ENCODE measurements around the gene TMUB1.
A peak's percentile ranks its signal among the peaks of the same experiment; 100 is the strongest.

The TMUB1 gene

GRCh38 chr7:151057989-151058780 lies 25.1 kb downstream of the TMUB1 start:
- peak overlapping the region; percentile 75 for H3K9ac ChIP-seq (ENCODE audit: low read length)
- no peaks in the 10 kb centered on the region for H3K79me2 ChIP-seq (ENCODE audit: control insufficient read depth, insufficient read depth, low read length)
- no peaks in the 10 kb centered on the region for H3K27me3 ChIP-seq (ENCODE audit: insufficient read depth, low read length, poor library complexity)
- peak overlapping the region; percentile 29 for H2AK5ac ChIP-seq (ENCODE audit: low read length)
- peak overlapping the region; percentile 98 for H3K4me2 ChIP-seq (ENCODE audit: low read length)
- WGBS (ENCODE audit: extremely low coverage, insufficient coverage, low lambda C conversion rate) = no CpG with 5 or more reads among the region's 46 CpGs
- no peak overlapping the region for H3K4ac ChIP-seq (ENCODE audit: low read depth, low read length)
- H3K79me1 ChIP-seq (ENCODE audit: low read length) = peaks cover 6% of the 10 kb centered on the region
- peak overlapping the region; percentile 52 for H3K18ac ChIP-seq (ENCODE audit: low read length)
- H3K4me1 ChIP-seq (ENCODE audit: control insufficient read depth, low read depth, low read length) = peaks cover 18% of the 10 kb centered on the region
- H3K56ac ChIP-seq (ENCODE audit: low read length) = peak overlapping the region; percentile 87
- H2BK15ac ChIP-seq (replicated peaks; ENCODE audit: low read depth) = no peak overlapping the region
- H2BK120ac ChIP-seq (ENCODE audit: low read depth, low read length) = no peak overlapping the region
- H2BK5ac ChIP-seq (ENCODE audit: low read length) = no peak overlapping the region
- no peak overlapping the region for H3K4me3 ChIP-seq (ENCODE audit: low read length)
- no peak overlapping the region for H4K8ac ChIP-seq (ENCODE audit: low read depth, low read length)
- DNase-seq = peak; percentile 100
- peak overlapping the region; percentile 73 for H3K27ac ChIP-seq (ENCODE audit: low read depth, low read length)
- H3K36me3 ChIP-seq (ENCODE audit: control insufficient read depth, insufficient read depth, low read length) = no peaks in the 10 kb centered on the region
- no peak overlapping the region for H4K5ac ChIP-seq (ENCODE audit: low read length)
- H3K23ac ChIP-seq (ENCODE audit: low read length) = no peak overlapping the region

GRCh38 chr7:151057506-151057988 lies 25.7 kb downstream of the TMUB1 start, which contains the start of gene CDK5:
Gene CDK5 (minus strand): TSS chr7:151057897. CDS start chr7:151057848, 49 bp downstream.
- H2BK120ac ChIP-seq (ENCODE audit: low read depth, low read length) = no peak within 1 kb of the TSS
- H3K4me1 ChIP-seq (ENCODE audit: control insufficient read depth, low read depth, low read length) = peaks cover 18% of the 10 kb centered on the region
- H2BK5ac ChIP-seq (ENCODE audit: low read length) = no peak within 1 kb of the TSS
- no peak within 1 kb of the TSS for H4K5ac ChIP-seq (ENCODE audit: low read length)
- H4K8ac ChIP-seq (ENCODE audit: low read depth, low read length) = no peak within 1 kb of the TSS
- H3K18ac ChIP-seq (ENCODE audit: low read length) = peak within 1 kb of the TSS; percentile 52
- no peaks in the 10 kb centered on the region for H3K79me2 ChIP-seq (ENCODE audit: control insufficient read depth, insufficient read depth, low read length)
- peak within 1 kb of the TSS; percentile 84 for H3K9ac ChIP-seq (ENCODE audit: low read length)
- H3K27me3 ChIP-seq (ENCODE audit: insufficient read depth, low read length, poor library complexity) = no peaks in the 10 kb centered on the region
- H3K23ac ChIP-seq (ENCODE audit: low read length) = no peak within 1 kb of the TSS
- H3K79me1 ChIP-seq (ENCODE audit: low read length) = peaks cover 6% of the 10 kb centered on the region
- H2AK5ac ChIP-seq (ENCODE audit: low read length) = peak within 1 kb of the TSS; percentile 29
- no peaks in the 10 kb centered on the region for H3K36me3 ChIP-seq (ENCODE audit: control insufficient read depth, insufficient read depth, low read length)
- peak within 1 kb of the TSS; percentile 73 for H3K27ac ChIP-seq (ENCODE audit: low read depth, low read length)
- H3K56ac ChIP-seq (ENCODE audit: low read length) = peak within 1 kb of the TSS; percentile 90
- no CpG with 5 or more reads among the region's 30 CpGs for WGBS (ENCODE audit: extremely low coverage, insufficient coverage, low lambda C conversion rate)
- no peak within 1 kb of the TSS for H3K4ac ChIP-seq (ENCODE audit: low read depth, low read length)
- H3K4me2 ChIP-seq (ENCODE audit: low read length) = peak within 1 kb of the TSS; percentile 98
- DNase-seq = no peak
- H2BK15ac ChIP-seq (replicated peaks; ENCODE audit: low read depth) = no peak within 1 kb of the TSS
- H3K4me3 ChIP-seq (ENCODE audit: low read length) = peak within 1 kb of the TSS; percentile 56

- H3K36me3 ChIP-seq (ENCODE audit: control insufficient read depth, insufficient read depth, low read length) = no peaks in the 10 kb centered on the region
- no peak overlapping the region for H3K27ac ChIP-seq (ENCODE audit: low read depth, low read length)
- H3K23ac ChIP-seq (ENCODE audit: low read length) = no peak overlapping the region
- H3K4me3 ChIP-seq (ENCODE audit: low read length) = peak overlapping the region; percentile 56
- H3K4me2 ChIP-seq (ENCODE audit: low read length) = peak overlapping the region; percentile 66
- no peaks in the 10 kb centered on the region for H3K27me3 ChIP-seq (ENCODE audit: insufficient read depth, low read length, poor library complexity)
- H3K18ac ChIP-seq (ENCODE audit: low read length) = no peak overlapping the region
- H3K79me2 ChIP-seq (ENCODE audit: control insufficient read depth, insufficient read depth, low read length) = no peaks in the 10 kb centered on the region
- H2BK120ac ChIP-seq (ENCODE audit: low read depth, low read length) = no peak overlapping the region
- H3K56ac ChIP-seq (ENCODE audit: low read length) = peak overlapping the region; percentile 90
- no peak overlapping the region for H2AK5ac ChIP-seq (ENCODE audit: low read length)
- no peak overlapping the region for H2BK5ac ChIP-seq (ENCODE audit: low read length)
- H3K4me1 ChIP-seq (ENCODE audit: control insufficient read depth, low read depth, low read length) = peaks cover 16% of the 10 kb centered on the region
- H3K79me1 ChIP-seq (ENCODE audit: low read length) = peaks cover 6% of the 10 kb centered on the region
- DNase-seq = peak; percentile 60
- peak overlapping the region; percentile 84 for H3K9ac ChIP-seq (ENCODE audit: low read length)
- no peak overlapping the region for H4K8ac ChIP-seq (ENCODE audit: low read depth, low read length)
- H4K5ac ChIP-seq (ENCODE audit: low read length) = no peak overlapping the region
- H3K4ac ChIP-seq (ENCODE audit: low read depth, low read length) = no peak overlapping the region
- H2BK15ac ChIP-seq (replicated peaks; ENCODE audit: low read depth) = no peak overlapping the region
- WGBS (ENCODE audit: extremely low coverage, insufficient coverage, low lambda C conversion rate) = no CpG with 5 or more reads among the region's 29 CpGs
Observed at GRCh38 chr7:151056666-151057505, 26.4 kb downstream of the TMUB1 start.

- Histone ChIP-seq H2BK120ac (ENCODE audit: low read depth, low read length) (no peak overlapping the region), H4K5ac (ENCODE audit: low read length) (no peak overlapping the region), H3K18ac (ENCODE audit: low read length) (no peak overlapping the region), H3K79me2 (ENCODE audit: control insufficient read depth, insufficient read depth, low read length) (no peaks in the 10 kb centered on the region), H3K23ac (ENCODE audit: low read length) (no peak overlapping the region), H4K8ac (ENCODE audit: low read depth, low read length) (no peak overlapping the region), H3K4me1 (ENCODE audit: control insufficient read depth, low read depth, low read length) (peaks cover 15% of the 10 kb centered on the region), H3K27ac (ENCODE audit: low read depth, low read length) (no peak overlapping the region), H2BK15ac (replicated peaks; ENCODE audit: low read depth) (no peak overlapping the region), H3K36me3 (ENCODE audit: control insufficient read depth, insufficient read depth, low read length) (no peaks in the 10 kb centered on the region), H3K9ac (ENCODE audit: low read length) (no peak overlapping the region), H3K79me1 (ENCODE audit: low read length) (peaks cover 6% of the 10 kb centered on the region), H3K4me3 (ENCODE audit: low read length) (no peak overlapping the region), H3K4me2 (ENCODE audit: low read length) (no peak overlapping the region), H2BK5ac (ENCODE audit: low read length) (no peak overlapping the region), H3K56ac (ENCODE audit: low read length) (no peak overlapping the region), H2AK5ac (ENCODE audit: low read length) (no peak overlapping the region), H3K27me3 (ENCODE audit: insufficient read depth, low read length, poor library complexity) (no peaks in the 10 kb centered on the region), H3K4ac (ENCODE audit: low read depth, low read length) (no peak overlapping the region)
- no peak for DNase-seq
- WGBS (ENCODE audit: extremely low coverage, insufficient coverage, low lambda C conversion rate) = no CpG with 5 or more reads among the region's 6 CpGs
Observed at GRCh38 chr7:151056283-151056665, 27.0 kb downstream of the TMUB1 start.

GRCh38 chr7:151053751-151054150 lies 29.5 kb downstream of the TMUB1 start:
- peaks cover 1% of the 10 kb centered on the region for H3K27me3 ChIP-seq (ENCODE audit: insufficient read depth, low read length, poor library complexity)
- H3K79me2 ChIP-seq (ENCODE audit: control insufficient read depth, insufficient read depth, low read length) = no peaks in the 10 kb centered on the region
- peaks cover 7% of the 10 kb centered on the region for H3K4me1 ChIP-seq (ENCODE audit: control insufficient read depth, low read depth, low read length)
- H2BK5ac ChIP-seq (ENCODE audit: low read length) = no peak overlapping the region
- no peak overlapping the region for H2AK5ac ChIP-seq (ENCODE audit: low read length)
- H2BK15ac ChIP-seq (replicated peaks; ENCODE audit: low read depth) = no peak overlapping the region
- no peak overlapping the region for H3K27ac ChIP-seq (ENCODE audit: low read depth, low read length)
- no peak overlapping the region for H3K4me2 ChIP-seq (ENCODE audit: low read length)
- WGBS (ENCODE audit: extremely low coverage, insufficient coverage, low lambda C conversion rate) = no CpG with 5 or more reads among the region's 8 CpGs
- no peak for DNase-seq
- H3K18ac ChIP-seq (ENCODE audit: low read length) = no peak overlapping the region
- H3K23ac ChIP-seq (ENCODE audit: low read length) = no peak overlapping the region
- no peak overlapping the region for H3K9ac ChIP-seq (ENCODE audit: low read length)
- H4K5ac ChIP-seq (ENCODE audit: low read length) = no peak overlapping the region
- H3K4ac ChIP-seq (ENCODE audit: low read depth, low read length) = no peak overlapping the region
- H3K36me3 ChIP-seq (ENCODE audit: control insufficient read depth, insufficient read depth, low read length) = no peaks in the 10 kb centered on the region
- no peaks in the 10 kb centered on the region for H3K79me1 ChIP-seq (ENCODE audit: low read length)
- H3K4me3 ChIP-seq (ENCODE audit: low read length) = no peak overlapping the region
- H2BK120ac ChIP-seq (ENCODE audit: low read depth, low read length) = no peak overlapping the region
- H4K8ac ChIP-seq (ENCODE audit: low read depth, low read length) = no peak overlapping the region
- H3K56ac ChIP-seq (ENCODE audit: low read length) = no peak overlapping the region

Data from mesendoderm (in vitro differentiated cells).